HL-60 (cell line): ENCODE measurements around the gene NRP2.

Experiments used
- DNase-seq, 2 experiments: peaks; one replicate each; pipeline ENCODE4 v3.0.0-alpha.2; 2010 to 2020; ENCODE audit warnings: low read depth in 1 of 2, low spot score in 1 of 2
- H3K27ac ChIP-seq: fragments of 250-450 bp; sonication (Bioruptor Pico); replicated peaks from 2 replicates; pipeline ENCODE4 v1.5.1; 2020; ENCODE audit warnings: mild to moderate bottlenecking, moderate library complexity
- H3K27me3 ChIP-seq: fragments of 250-450 bp; sonication (Bioruptor Pico); 2 replicates; pipeline ENCODE4 v1.5.1; 2021; ENCODE audit warnings: mild to moderate bottlenecking, moderate library complexity; ENCODE audit not compliant: insufficient read depth, poor library complexity, severe bottlenecking
- H3K4me3 ChIP-seq: replicated peaks from 2 replicates; pipeline ENCODE4 v1.5.1; 2011; ENCODE audit warnings: mild to moderate bottlenecking, control low read depth, low read length; ENCODE audit not compliant: insufficient read depth
- CTCF ChIP-seq: IDR thresholded peaks from one replicate; pipeline ENCODE4 v1.5.1; 2011; ENCODE audit warnings: low read length, control low read depth, inconsistent platforms; ENCODE audit not compliant: insufficient read depth
- GABPA ChIP-seq: IDR thresholded peaks from 2 replicates; pipeline ENCODE4 v1.6.1; 2012; ENCODE audit warnings: low read depth
- POLR2AphosphoS5 ChIP-seq: IDR thresholded peaks from 2 replicates; pipeline ENCODE4 v1.6.1; 2012; ENCODE audit warnings: low read depth
- SPI1 ChIP-seq: IDR thresholded peaks from 2 replicates; pipeline ENCODE4 v1.6.1; 2012; ENCODE audit warnings: low read depth, mild to moderate bottlenecking, borderline replicate concordance
- TF ChIP-seq, protein P1 (sequence below): IDR thresholded peaks from 2 replicates; pipeline ENCODE4 v1.6.1; 2012; ENCODE audit warnings: low read depth; ENCODE audit not compliant: insufficient replicate concordance

Gene NRP2

DNA sequence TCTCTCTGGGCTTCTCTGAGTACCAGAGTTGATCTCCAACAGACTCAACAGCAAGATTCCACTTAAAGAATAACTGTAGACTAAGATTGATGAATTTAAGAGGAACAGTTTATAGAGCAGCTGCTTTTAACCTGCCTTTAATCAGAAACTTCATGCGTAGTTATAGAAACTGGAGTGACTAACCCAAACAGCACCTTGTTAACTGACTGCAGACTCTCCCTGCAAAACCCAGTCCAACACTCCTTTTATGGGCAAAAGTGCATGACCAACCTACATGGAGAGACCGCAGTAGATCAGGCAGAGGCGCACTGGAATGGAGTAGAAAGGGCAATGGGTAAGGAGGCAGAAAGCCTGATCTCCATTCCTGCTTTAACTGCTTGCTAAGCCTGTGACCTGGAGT, 110.6 kb downstream of the NRP2 start:
- Histone ChIP-seq H3K27ac (no peak overlapping the region), H3K27me3 (peaks cover 10% of the 10 kb centered on the region), H3K4me3 (no peak overlapping the region)
- TF ChIP-seq POLR2AphosphoS5: no peak
- no peak for TF ChIP-seq CTCF
- TF ChIP-seq GABPA: no peak
- no peak for TF ChIP-seq SPI1
- TF ChIP-seq, protein P1, sequence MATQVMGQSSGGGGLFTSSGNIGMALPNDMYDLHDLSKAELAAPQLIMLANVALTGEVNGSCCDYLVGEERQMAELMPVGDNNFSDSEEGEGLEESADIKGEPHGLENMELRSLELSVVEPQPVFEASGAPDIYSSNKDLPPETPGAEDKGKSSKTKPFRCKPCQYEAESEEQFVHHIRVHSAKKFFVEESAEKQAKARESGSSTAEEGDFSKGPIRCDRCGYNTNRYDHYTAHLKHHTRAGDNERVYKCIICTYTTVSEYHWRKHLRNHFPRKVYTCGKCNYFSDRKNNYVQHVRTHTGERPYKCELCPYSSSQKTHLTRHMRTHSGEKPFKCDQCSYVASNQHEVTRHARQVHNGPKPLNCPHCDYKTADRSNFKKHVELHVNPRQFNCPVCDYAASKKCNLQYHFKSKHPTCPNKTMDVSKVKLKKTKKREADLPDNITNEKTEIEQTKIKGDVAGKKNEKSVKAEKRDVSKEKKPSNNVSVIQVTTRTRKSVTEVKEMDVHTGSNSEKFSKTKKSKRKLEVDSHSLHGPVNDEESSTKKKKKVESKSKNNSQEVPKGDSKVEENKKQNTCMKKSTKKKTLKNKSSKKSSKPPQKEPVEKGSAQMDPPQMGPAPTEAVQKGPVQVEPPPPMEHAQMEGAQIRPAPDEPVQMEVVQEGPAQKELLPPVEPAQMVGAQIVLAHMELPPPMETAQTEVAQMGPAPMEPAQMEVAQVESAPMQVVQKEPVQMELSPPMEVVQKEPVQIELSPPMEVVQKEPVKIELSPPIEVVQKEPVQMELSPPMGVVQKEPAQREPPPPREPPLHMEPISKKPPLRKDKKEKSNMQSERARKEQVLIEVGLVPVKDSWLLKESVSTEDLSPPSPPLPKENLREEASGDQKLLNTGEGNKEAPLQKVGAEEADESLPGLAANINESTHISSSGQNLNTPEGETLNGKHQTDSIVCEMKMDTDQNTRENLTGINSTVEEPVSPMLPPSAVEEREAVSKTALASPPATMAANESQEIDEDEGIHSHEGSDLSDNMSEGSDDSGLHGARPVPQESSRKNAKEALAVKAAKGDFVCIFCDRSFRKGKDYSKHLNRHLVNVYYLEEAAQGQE: no peak
- no peak for DNase-seq

DNA sequence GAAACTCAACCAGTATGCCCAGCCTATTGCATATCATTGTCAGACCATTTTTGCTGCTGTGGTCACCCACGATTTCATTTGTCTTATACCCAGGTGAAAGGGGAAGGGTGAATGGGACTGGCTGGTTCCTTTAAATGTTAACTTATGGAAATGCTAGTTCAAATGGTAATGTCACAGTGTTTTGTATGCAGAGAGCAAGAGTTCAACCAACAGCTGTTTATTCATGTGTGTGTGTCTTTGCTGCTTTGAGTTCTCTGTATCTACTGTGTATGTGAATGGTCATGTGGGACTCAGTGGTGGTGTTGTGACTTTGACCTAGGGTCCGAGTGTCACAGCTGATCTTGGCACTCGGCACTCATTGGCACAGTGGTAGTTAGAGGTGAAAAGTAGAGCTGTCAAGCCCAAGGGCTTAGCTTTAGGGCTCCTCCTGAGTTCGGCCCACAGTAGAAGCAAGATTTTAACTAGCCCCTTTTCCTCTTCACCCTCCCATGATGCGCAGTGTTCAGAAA, 114.6 kb downstream of the NRP2 start:
- DNase-seq: no peak
- TF ChIP-seq SPI1 (no peak), POLR2AphosphoS5 (no peak)

DNA sequence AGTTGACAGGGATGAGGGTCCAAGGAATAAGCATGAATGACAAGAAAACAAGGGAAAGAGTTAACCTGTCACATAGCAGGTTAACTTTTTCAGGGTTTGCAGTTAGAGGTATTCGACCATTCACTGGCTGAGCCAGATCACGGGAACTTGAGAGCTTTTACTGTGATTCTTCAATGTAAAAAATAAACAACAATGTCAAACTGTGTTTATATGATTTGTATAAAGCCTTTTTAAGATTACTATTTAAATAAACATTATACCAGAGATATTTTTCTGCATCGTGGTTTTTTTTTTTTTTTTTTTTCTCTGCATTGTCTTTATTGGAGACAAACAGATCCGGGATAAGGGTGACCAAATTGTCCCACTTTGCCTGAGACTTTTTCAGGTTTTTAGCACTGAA, 115.6 kb downstream of the NRP2 start:
- H3K27ac ChIP-seq: no peak overlapping the region
- no peak overlapping the region for H3K4me3 ChIP-seq
- DNase-seq: no peak
- H3K27me3 ChIP-seq: peaks cover under 1% of the 10 kb centered on the region
- TF ChIP-seq GABPA: no peak

More for the DNA sequence above, 114.6 kb downstream of the NRP2 start:
- H3K27me3 ChIP-seq: peaks cover 5% of the 10 kb centered on the region
- no peak overlapping the region for H3K27ac ChIP-seq
- no peak overlapping the region for H3K4me3 ChIP-seq

DNA sequence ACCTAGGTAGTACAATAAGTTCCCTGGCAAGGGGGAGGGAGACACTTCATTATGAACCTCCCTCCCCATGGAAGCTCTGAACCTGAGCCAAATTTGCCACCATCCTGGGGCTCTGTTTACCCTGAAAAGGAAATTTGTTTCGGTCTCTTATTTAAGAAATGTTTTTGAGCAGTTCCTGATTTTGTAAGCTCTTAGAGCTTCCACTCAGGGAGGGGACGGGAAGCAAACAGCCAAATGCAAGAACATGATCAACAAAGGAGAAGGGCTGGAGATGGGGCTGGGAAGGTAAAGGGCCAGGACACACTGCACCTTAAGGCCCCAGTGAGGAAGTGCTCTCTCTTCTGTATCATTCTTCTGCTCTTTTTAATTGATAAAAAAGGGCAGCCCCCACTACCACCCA, 117.9 kb downstream of the NRP2 start:
- no peak overlapping the region for H3K4me3 ChIP-seq
- no peak for DNase-seq
- TF ChIP-seq SPI1 (no peak), GABPA (no peak), CTCF (no peak), POLR2AphosphoS5 (no peak)
- no peaks in the 10 kb centered on the region for H3K27me3 ChIP-seq
- H3K27ac ChIP-seq: no peak overlapping the region

DNA sequence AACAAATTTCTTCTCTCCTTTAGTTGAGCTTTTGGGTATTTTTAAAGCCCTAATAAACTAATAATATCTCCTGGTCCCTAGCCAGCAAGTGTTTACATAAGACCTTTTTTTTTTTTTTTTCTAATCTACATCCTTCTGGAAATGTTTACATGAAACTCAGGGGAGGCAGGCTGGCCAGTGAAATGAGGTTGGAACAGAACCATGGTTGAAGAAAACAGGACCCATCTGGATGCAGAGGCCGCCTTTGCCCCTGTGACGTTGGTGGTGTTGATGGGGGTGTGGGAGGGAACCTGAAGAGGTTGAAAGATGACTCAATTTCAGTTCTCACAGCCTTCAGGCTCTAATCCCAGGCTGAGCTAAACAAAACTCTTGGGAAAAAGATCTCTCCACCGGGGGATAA, 118.5 kb downstream of the NRP2 start:
- no peak for DNase-seq
- Histone ChIP-seq H3K4me3 (no peak overlapping the region), H3K27ac (no peak overlapping the region), H3K27me3 (no peaks in the 10 kb centered on the region)
- no peak for TF ChIP-seq POLR2AphosphoS5
- TF ChIP-seq, protein P1: no peak
- no peak for TF ChIP-seq SPI1
- TF ChIP-seq GABPA: no peak
- no peak for TF ChIP-seq CTCF
